HG03108 (cell line): ENCODE results near the gene GYG2.
"Not testable (repeated sequence)": the region's sequence is repeated elsewhere in the genome, so short reads cannot be mapped to it uniquely, and the experiment has no call there.

Source experiments
- ATAC-seq: cut with Tn5 transposase; IDR thresholded peaks from one replicate; pipeline ENCODE4 v1.9.1; 2021; ENCODE audit warnings: moderate library complexity; ENCODE audit not compliant: unreplicated experiment

Gene GYG2

DNA sequence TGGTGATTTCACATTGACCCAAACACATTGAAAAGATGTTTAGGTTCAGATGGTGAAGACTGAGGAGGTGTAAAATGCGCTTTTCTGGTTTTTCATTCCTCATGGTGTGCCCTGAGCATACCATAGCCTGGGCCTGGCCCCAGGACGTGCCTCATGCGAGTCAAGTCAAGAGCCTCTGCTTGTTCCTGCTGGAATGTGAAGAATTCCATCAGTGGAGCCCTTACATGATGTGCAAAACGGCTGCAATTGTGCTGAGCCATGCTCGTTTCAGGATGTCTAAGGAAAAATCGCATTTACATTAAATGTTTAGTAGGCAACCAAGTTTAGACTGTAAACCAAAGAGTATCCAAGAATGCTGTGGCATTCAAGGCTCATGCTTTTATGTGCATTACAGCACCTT lies 34.9 kb downstream of the GYG2 start:
- no peak for ATAC-seq

DNA sequence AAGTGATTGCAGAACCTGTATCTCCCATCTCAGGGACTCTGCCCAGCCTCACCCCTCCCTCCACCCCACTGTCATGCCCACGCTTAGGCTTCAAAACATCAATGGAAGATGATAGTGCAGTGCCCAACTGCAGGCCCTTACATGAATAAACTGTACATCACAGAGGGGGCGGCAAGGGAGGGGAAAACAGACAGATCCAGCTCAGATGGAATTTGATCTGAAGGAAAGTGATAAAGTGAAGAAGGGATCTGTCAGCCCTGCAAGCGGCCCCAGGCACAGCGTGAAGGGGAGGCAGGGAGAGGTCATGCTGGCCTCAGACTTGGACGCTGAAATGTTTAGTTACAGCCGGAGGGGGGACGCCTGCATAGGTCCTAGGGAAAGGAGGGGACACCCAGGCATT lies 38.5 kb downstream of the GYG2 start:
- no peak for ATAC-seq

DNA sequence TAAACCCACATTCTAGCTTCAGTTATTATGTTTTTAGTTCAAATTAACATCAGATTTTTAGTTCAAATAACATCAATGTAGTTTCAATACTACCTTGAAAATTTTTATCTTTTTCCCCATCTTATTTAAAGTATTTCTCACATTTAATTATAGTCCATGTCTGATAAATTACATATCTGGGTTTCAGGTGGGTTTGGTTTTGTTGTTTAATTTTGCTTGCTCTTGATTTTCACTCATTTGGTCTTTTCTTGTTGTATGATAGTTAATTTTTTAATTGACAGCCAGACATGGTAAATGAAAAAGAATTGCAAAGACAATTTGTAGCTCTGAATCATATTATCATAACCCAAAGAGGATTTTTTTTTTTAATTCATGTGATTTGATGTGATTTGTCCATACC lies 41.9 kb downstream of the GYG2 start:
- ATAC-seq = no peak

DNA sequence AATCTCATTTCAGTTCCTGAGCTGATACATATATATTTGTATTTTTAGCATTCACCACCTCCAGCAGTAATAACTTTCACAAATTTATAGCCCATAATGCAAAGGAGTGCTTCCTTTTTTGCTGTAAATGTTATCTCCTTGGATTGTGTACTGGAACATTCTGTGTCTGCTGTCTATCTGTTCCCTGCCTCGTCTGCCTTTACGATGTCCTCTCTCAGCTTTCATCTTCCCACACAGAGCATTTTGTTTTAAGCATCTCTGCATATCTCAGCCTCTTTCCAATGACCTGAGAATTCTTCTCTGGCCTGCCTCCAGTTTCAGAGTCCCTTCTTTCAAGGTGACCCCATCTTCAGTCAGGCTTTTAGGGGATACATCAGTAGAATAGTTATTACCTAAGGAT lies 43.1 kb downstream of the GYG2 start:
- no peak for ATAC-seq

DNA sequence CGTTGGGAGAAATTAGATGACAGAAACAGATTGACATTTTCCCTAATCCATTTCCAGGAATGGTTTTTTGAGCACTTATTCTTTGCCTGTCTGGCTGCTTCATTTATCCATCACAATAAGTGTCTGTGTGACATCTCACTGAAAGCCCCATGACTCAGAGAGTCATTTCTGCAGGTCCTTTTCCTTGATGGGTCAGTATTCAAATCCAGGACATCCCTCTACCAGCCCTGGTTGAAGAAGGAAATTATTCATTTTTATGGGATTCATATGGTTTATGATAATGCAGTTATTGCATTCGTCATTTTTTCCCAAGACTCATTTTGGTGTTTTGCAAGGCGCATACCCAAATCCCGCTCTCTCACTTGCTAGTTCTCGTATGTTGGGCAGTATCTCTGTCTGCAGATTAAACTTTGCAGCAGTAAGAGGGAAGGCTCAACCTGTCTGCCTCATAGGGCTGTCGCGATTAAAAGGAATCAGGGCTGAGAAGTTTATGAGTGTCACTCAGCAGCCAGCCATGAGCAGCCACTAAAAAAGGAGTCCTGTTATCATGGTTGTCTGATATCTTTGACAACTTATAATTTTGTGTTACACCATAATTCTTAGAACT lies 44.0 kb downstream of the GYG2 start:
- no peak for ATAC-seq

DNA sequence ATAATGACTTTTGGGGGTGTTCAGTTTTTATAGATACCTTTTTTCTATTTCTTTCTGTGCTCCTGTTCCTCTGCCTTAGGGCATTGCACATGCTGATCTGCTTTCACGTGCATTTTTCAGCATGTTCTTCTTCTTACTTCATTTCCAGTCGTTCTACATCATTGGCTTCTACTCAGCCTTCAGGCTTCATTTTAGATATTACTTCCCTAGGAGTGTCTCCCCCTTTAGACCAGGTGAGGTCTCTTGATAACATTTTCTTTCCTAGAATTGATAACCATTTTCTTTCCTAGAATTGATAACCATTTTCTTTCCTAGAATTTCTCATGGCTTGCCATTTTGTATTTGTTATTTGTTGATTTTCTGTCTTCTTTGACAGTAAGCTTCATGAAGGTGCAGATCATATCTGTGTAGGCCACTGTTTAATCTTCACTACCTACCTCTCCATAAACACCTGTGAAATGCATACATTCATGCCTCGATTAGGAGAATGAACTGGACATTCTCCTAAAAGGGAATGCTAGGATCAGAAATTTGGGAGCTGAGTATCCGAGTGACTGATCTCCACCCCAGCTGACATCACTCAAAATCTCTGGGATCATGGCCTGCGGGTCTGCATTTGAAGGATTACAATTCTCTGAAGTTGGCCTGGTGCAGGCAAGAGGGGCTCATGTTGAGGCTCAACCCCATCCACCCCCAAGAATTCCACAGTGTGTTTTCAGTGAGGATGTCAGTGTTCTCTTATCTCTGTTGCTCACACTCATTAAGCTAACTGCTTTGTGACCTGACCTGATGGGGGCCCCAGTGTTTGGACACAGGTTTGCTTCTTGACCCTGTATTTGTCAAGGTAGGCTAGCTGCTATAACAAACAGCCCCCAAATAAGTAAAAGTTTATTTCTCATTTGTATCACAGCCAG lies 45.7 kb downstream of the GYG2 start:
- ATAC-seq = no peak

DNA sequence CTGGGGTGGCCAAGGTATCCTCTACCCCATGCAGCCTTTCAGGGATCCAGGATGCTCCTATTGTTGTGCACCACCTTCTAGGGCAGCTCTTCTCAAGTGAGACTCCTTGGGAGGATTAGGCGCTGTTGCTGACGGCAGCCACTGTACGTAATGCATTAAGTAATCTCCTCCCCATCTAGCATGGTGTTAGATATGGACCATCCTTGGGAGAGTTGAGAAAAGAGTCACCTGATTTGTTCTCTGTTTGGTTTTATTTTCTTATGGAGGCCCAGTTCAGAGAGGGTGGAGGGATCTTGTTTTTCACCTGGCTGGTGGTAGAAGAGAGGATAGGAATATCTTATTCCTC lies 46.4 kb downstream of the GYG2 start:
- no peak for ATAC-seq

DNA sequence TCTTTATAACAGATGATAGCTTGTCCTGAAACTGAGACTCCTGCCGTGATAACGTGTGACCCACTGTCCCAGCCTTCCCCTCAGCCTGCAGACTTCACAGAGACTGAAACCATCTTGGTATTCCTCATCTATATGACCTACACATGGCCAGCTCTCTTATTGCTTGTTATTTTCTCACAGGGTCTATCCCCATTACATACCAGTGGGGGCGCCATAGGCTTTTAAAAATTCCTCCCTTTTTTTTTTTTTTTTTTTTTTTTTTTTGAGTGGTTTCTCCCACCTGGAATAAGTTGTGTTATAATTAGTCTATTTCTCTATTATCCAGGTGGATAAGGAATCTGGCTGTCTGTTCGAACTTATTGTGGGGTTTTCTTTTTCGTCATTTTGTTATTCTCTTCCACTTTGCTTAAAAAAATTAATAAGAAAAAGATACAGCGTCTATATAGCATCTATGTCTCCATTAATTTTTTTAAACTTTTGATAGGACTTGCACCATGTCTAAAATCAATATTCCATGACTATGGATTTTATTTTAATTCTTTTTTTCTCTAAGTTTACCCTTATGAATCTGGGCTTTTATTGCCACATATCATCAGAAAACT lies 47.2 kb downstream of the GYG2 start:
- no peak for ATAC-seq

DNA sequence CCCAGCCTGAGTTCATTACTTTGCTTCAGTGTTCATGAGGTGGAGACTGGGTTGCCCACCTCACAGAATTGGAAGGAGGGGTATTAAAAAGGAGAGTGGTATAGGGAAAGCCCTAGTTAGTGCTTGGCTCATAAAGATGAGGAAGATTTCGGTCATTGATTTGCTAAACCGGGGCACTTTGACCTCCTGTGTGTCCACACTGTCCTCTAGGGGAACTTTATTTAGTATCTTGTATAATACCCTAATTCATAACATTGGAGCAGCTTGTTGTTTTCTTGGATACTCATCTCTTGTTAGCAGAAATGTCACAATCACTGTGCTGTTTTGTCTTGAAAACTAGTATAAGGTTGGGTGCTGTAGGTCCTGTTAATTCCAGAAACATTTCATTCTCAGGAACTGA lies 49.8 kb downstream of the GYG2 start:
- ATAC-seq = no peak

DNA sequence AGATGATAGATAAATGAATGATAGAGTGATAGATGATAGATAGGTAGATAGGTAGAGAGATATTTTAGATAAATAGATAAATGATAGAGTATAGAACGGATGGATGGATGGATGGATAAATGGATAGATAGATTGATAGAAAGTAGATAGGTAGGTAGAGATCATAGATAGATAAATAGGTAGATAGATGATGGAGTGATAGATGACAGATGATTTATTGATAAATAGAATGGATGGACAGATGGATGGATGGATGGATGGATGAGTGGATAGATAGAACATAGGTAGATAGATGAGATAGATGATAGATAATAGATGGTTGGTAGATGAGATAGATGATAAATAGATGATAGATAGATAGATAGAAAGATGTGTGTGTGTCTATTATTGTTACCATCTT lies 50.9 kb downstream of the GYG2 start:
- ATAC-seq = no peak

DNA sequence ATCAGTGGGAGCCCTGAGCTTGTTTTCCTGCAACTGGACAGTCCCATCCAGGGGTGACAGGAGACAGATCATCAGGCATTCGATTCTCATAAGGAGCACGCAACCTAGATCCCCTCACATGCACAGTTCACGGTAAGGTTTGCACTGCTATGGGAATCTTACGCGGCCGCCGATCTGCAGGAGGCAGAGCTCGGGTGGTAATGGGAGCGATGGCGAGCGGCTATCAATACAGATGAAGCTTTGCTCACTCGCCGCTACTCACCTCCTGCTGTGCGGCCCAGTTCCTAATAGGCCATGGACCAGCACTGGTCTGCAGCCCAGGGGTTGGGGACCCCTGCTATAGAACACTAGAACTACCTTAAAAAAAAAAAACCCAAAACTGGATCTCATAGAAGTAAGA lies 55.0 kb downstream of the GYG2 start:
- no peak for ATAC-seq

DNA sequence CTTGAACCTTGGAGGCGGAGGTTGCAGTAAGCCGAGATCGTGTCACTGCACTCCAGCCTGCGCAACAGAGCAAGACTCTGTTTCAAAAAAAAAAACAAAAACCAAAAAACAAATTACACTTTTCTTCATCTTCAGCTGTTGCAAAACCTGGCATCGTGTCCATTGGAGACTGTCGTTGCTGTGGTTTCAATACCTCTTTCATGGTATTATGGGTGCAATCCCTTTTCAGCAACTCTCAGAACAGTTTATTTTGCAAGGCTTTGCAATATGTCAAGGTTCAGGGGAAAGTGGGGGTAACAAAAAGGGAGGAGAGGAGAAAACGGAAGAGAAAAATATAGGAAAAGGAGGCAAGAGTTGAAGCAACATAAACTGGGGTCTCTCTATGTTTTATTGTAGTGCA lies 59.6 kb downstream of the GYG2 start:
- ATAC-seq = no peak

DNA sequence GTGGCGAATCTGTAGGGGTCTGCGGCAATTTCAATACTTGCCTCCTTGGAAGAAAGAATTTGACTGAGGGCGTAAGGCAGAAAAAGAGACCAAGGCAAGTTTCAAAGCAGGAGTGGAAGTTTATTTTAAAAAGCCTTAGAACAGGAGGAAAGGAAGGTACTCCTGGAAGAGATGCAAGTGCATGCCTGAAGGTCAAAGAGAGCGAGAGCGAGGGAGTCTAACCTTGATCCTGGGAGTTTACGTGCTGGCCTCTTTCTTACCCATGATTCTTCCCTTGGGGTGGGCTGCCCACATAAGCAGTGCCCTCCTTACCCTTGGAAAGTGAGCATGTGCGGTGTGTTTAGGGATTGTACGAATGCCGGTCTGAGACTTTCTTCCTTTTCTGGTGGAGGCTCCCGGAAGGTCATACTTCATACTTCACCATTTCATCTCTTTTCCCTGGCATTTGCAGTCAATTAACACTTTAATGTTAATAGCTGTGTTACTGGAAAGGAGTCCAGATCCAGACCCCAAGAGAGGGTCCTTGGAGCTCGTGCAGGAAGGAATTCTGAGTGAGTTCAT lies 60.4 kb downstream of the GYG2 start:
- ATAC-seq = no peak

DNA sequence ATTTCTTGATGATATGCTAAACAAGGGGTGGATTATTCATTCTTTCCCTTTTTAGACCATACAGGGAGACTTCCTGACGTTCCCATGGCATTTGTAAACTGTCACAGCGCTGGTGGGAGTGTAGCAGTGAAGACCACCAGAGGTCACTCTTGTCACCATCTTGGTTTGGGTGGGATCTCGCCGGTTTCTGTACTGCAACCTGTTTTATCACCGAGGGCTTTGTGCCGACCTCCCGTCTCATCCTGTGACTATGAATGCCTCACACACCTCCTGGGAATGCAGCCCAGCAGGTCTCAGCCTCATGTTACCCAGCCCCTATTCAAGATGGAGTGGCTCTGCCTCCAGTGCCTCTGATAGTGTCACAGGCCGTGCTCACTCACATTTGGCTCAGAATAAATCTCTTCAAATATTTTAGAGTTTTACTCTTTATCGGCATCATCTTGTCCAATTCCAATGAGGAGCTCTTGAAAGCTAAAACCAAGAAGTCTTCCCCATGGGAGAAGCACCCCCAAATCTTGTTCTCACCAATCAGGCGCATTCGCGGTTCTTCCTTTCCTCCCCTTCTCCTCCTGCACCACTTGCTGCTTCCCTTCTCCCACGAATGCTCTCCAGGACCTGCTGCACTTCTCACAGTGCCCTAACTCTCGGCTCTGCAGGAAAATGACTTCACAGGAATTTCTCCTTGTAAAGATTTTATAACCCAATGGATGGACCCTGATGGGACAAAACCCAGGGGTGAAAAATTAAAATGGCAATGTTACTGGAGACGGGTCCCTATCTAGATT lies 61.2 kb downstream of the GYG2 start:
- not testable (repeated sequence) for ATAC-seq

DNA sequence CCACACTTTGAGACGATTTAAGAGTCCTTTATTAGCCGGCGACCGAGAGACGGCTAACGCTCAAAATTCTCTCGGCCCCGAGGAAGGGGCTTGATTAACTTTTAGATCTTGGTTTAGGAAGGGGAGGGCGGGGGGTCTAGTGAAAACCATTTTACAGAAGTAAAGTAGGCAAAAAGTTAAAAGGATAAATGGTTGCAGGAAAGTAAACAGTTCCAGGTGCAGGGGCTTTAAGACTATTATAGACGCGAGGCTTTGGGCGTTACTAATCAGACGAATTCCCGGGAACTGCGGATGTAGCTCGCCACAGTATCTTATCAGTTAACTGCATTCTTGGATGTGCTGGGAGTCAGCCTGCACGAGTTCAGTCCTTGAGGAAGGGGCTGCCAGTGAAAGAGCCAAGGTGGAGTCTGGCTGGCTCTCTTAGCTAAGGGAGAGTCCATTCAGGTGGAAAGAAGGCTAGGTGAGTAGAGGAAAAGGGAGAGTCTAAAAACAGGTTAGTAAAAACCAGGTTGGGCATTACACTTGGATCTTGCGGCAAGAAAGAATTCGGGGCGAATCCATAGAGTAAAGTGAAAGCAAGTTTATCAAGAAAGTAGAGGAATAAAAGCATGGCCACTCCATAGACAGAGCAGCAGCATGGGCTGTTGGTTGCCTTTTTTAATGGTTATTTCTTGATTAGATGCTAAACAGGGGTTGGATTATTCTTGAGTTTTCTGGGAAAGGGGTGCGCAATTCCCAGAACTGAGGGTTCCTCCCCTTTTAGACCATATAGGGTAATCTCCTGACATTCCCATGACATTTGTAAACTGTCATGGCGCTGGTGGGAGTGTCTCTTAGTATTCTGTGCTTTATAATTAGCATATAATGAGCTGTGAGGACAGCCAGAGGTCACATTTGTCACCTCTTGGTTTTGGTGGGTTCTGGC lies 62.1 kb downstream of the GYG2 start:
- ATAC-seq = not testable (repeated sequence)

DNA sequence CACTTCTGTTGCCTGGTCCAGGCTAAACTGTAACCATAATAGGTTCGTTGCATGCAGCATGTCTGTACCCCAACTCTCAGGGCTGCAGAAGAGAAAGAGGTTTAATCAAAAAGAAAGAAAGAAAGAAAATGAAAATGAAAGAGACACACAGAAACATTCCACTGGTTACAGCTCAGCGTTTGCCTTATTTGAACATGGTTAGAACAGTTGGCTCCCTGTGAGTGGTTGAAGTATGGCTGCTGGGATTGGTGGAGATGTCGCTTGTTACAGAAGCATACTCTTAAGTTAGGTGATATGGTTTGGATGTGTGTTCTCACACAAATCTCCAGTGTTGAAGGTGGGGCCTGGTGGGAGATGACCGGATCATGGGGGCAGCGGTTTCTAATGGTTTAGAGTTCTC lies 64.1 kb downstream of the GYG2 start:
- no peak for ATAC-seq

DNA sequence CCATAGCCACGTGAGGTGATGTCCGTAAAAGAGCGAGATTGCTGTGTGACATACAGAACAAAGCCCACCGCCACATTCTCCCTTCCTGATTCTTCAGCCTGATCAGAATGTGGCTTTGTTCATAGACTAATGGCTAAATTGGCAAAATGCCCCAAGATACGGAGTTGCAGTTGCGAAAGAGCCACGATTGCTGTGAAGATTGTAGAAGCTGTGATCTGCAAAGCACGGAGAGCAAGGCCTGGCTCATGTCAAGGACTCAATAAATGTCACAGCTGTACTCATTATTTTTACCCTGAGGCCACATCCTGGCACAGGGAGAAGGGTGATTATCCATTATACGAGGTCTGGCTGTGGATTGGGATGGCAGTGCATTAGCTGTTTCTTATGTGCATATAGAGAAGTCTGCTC lies 66.2 kb downstream of the GYG2 start:
- ATAC-seq = no peak

DNA sequence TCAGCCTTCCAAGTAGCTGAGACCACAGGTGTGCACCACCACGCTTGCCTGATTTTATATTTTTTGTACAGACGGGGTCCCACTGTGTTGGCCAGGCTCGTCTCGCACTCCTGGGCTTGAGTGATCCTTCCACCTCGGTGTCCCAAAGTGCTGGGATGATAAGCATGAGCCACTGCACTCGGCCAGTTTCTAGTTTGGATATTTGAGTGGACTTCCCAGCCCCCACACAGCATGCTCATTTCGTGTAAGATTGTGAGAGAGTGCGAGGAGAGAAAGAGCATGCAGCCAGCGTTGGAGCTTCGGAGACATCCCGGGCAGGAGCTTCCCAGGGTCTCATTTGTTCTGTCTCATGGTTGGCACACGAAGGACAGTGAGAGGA lies 68.6 kb downstream of the GYG2 start:
- no peak for ATAC-seq

DNA sequence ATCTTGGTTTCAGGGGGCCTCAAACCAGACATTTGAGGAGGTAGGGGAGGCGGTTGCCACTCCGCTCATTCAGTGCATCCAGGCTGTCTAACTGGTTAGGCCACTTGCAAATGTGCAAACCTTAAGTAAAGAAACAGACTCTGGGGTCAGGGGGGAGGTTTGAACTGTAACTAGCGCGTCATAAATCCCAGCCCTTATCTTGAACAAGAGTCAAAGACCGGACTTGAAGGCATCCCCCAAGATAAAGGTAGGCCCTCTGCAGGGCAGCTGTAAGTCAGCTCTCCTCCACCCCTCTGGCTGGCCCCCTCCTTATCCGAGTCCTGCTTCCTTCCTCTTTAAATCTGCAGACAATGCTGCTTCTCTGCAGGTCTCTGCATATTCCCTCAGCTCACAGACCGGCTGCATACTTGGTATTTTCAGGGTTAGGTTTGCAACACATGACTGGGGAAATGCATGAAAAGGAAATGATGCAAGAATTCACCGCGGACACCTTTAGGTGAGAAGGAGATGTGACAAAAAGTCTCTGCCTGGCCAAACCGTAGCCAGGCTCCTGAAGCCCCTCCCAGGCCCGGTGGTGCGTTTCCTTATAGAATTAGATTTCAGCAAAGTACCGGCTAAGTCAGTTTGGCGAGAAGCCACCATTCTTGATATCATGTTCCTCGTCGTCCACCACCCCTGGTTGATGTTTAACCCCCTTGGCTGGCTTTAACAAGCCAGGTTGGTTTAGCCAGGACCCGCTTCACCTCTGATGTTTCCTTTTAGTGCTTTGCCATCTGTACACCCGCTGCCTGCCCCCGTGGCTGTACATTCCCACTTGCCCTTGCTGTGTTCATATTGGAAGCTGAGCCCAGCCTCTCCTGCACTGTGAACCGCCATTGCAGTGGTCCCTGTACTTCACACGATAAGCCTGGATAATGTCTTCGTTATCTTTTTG lies 69.2 kb downstream of the GYG2 start:
- not testable (repeated sequence) for ATAC-seq
